B cell (primary cell): ENCODE data around the gene STK17A. TPM values are rescaled to one million over a fixed set of nuclear protein-coding genes. Genes with fewer than 3 reads are reported as not detected.
"Not testable (repeated sequence)": the region's sequence is repeated elsewhere in the genome, so short reads cannot be mapped to it uniquely, and the experiment has no call there.

Experiments used
- ATAC-seq: fragments of 200-7000 bp; cut with Tn5 transposase; one replicate; pipeline ENCODE4 v1.10.0; 2021; ENCODE audit warnings: low read depth, mild to moderate bottlenecking, moderate number of reproducible peaks, moderate library complexity
- CTCF ChIA-PET: fragments of 350-600 bp; sonication (Branson Sonifier 250); formaldehyde crosslinking; loops from one replicate; lab custom pipeline; 2021; ENCODE audit warnings: antibody characterized with exemption, inconsistent platforms; lab: Charles Lee
- POLR2A ChIA-PET: fragments of 350-600 bp; sonication (Branson Sonifier 250); formaldehyde crosslinking; loops from one replicate; lab custom pipeline; 2021; ENCODE audit warnings: antibody characterized with exemption; lab: Charles Lee
- DNase-seq: peaks from one replicate; pipeline ENCODE4 v3.0.0; 2013
- H2AFZ ChIP-seq: 2 replicates; pipeline ENCODE4 v1.6.1; 2012; ENCODE audit warnings: mild to moderate bottlenecking, low read depth, low read length; ENCODE audit not compliant: insufficient read depth, poor library complexity, severe bottlenecking
- H3K27ac ChIP-seq, 2 donors: 1 replicate in 1 of 2; 2 replicates in 1 of 2; pipeline ENCODE4 v1.5.1; 2012 to 2013; ENCODE audit warnings: low read length in 2 of 2, mild to moderate bottlenecking in 2 of 2, moderate library complexity in 1 of 2
- H3K27me3 ChIP-seq, 4 experiments: fragments of 200-600 bp in 1 of 4; sonication (generic) in 1 of 4; replicated peaks in 1 of 4; 1 replicate in 2 of 4; 2 replicates in 2 of 4; pipeline versions ENCODE4 v1.6.1 to v1.7.0; 2013 to 2016; ENCODE audit warnings: low read length in 3 of 4, mild to moderate bottlenecking in 2 of 4, mixed read lengths in 1 of 4, moderate library complexity in 1 of 4; ENCODE audit not compliant: insufficient read depth in 4 of 4, control insufficient read depth in 3 of 4; ENCODE audit errors: control extremely low read depth in 1 of 4
- H3K36me3 ChIP-seq, 2 experiments: replicated peaks in 1 of 2; 1 replicate in 1 of 2; 2 replicates in 1 of 2; pipeline versions ENCODE4 v1.6.1 to v1.7.1; 2013; ENCODE audit warnings: low read length in 1 of 2; ENCODE audit not compliant: insufficient read depth in 2 of 2, control insufficient read depth in 1 of 2; ENCODE audit errors: control extremely low read depth in 1 of 2, extremely low read depth in 1 of 2
- H3K4me1 ChIP-seq, 2 donors: fragments of 200-600 bp in 1 of 2; sonication (generic) in 1 of 2; 1 replicate in 1 of 2; 2 replicates in 1 of 2; pipeline versions ENCODE4 v1.5.1 to v1.6.1; 2013 to 2017; ENCODE audit warnings: low read length in 2 of 2; ENCODE audit not compliant: control insufficient read depth in 2 of 2, insufficient read depth in 2 of 2
- H3K4me2 ChIP-seq: replicated peaks from 2 replicates; pipeline ENCODE3; 2012; ENCODE audit warnings: mild to moderate bottlenecking, low read depth, low read length; ENCODE audit not compliant: poor library complexity, severe bottlenecking
- H3K4me3 ChIP-seq, 5 experiments: fragments of 200-600 bp in 1 of 5; sonication (generic) in 1 of 5; 1 replicate in 3 of 5; 2 replicates in 2 of 5; pipeline versions ENCODE4 v1.5.1 to v1.7.0; 2011 to 2016; ENCODE audit warnings: low read length in 4 of 5, mild to moderate bottlenecking in 4 of 5, low read depth in 2 of 5, control low read depth in 1 of 5, moderate library complexity in 1 of 5; ENCODE audit not compliant: insufficient read depth in 1 of 5; ENCODE audit errors: control extremely low read depth in 1 of 5, extremely low read depth in 1 of 5
- H3K79me2 ChIP-seq: fragments of 200-600 bp; sonication (generic); one replicate; pipeline ENCODE4 v1.6.0; 2016; ENCODE audit warnings: low read length; ENCODE audit not compliant: control insufficient read depth, insufficient read depth
- H3K9ac ChIP-seq: fragments of 200-600 bp; sonication (generic); 2 replicates; pipeline ENCODE4 v1.6.1; 2017; ENCODE audit warnings: mild to moderate bottlenecking, low read length, moderate library complexity
- H3K9me3 ChIP-seq, 3 donors: one replicate each; pipeline versions ENCODE4 v1.6.1 to v1.7.1; 2013; ENCODE audit warnings: low read length in 2 of 3; ENCODE audit not compliant: control insufficient read depth in 2 of 3, insufficient read depth in 1 of 3; ENCODE audit errors: control extremely low read depth in 1 of 3
- H4K20me1 ChIP-seq: 2 replicates; pipeline ENCODE4 v1.6.0; 2012; ENCODE audit warnings: mild to moderate bottlenecking, low read length; ENCODE audit not compliant: insufficient read depth, control insufficient read depth, poor library complexity, severe bottlenecking
- H3K27ac Mint-ChIP-seq: one replicate; pipeline ENCODE4 v1.8.0; 2021; ENCODE audit warnings: mixed read lengths
- H3K27me3 Mint-ChIP-seq: one replicate; pipeline ENCODE4 v1.8.0; 2021; ENCODE audit warnings: mixed read lengths
- H3K4me1 Mint-ChIP-seq: one replicate; pipeline ENCODE4 v1.8.0; 2021; ENCODE audit warnings: mixed read lengths
- H3K4me3 Mint-ChIP-seq: one replicate; pipeline ENCODE4 v1.8.0; 2021; ENCODE audit warnings: mixed read lengths
- H3K9me3 Mint-ChIP-seq: one replicate; pipeline ENCODE4 v1.8.0; 2022; ENCODE audit warnings: mixed read lengths; ENCODE audit not compliant: insufficient read depth
- CTCF ChIP-seq: fragments of 200-600 bp; IDR thresholded peaks from one replicate; pipeline ENCODE4 v1.8.0; 2022; ENCODE audit warnings: antibody characterized with exemption, mild to moderate bottlenecking
- EZH2 ChIP-seq: IDR thresholded peaks from 2 replicates; pipeline ENCODE4 v1.6.1; 2012; ENCODE audit warnings: borderline replicate concordance, low read depth, mild to moderate bottlenecking, moderate library complexity, low read length; ENCODE audit not compliant: insufficient read depth, poor library complexity, severe bottlenecking
- WGBS: methylation state at CpG from one replicate; pipeline ENCODE4 v1.1.5; 2013; ENCODE audit warnings: missing lambda C conversion rate; ENCODE audit not compliant: insufficient coverage; 5-methylcytosine and 5-hydroxymethylcytosine counted together
- intact Hi-C: fragments of 100-400 bp; cut with micrococcal nuclease; formaldehyde crosslinking; loops from one replicate; pipeline ENCODE4 v1.10.0; 2022
- polyA plus RNA-seq: library from polyadenylated mRNA; depleted of rRNA; stranded (reverse); fragments of >200 nt; gene quantifications from 2 replicates; pipeline ENCODE4 v1.2.3, GENCODE V29; 2012
- total RNA-seq, 2 donors: library from RNA; stranded (reverse); fragments of 120-200 nt in 1 of 2; gene quantifications; 1 replicate in 1 of 2; 2 replicates in 1 of 2; pipeline versions ENCODE4 v1.2.3 to v1.2.4, GENCODE V29; 2013 to 2022

Gene STK17A
- total and polyA plus RNA-seq, 2 donors (not counting 1 experiment from before 2014, with no cell fraction given): 72.8 to 111 TPM

GRCh38 chr7:43572516-43573049 lies 10.3 kb upstream of the STK17A start:
- Mint-ChIP-seq H3K27me3 (no peaks in the 10 kb centered on the region), H3K4me3 (no peak overlapping the region), H3K9me3 (no peaks in the 10 kb centered on the region), H3K4me1 (no peaks in the 10 kb centered on the region), H3K27ac (no peak overlapping the region)
- H2AFZ ChIP-seq: no peak overlapping the region
- H3K4me1 ChIP-seq: no peaks in the 10 kb centered on the region
- H3K27ac ChIP-seq: no peak overlapping the region
- H3K9ac ChIP-seq: no peak overlapping the region
- no peaks in the 10 kb centered on the region for H4K20me1 ChIP-seq
- no peaks in the 10 kb centered on the region for H3K9me3 ChIP-seq
- DNase-seq (peak; percentile 5), ATAC-seq (no peak)
- no peaks in the 10 kb centered on the region for H3K36me3 ChIP-seq
- 0% methylated on average over 1 of the region's 1 CpG for WGBS
- POLR2A ChIA-PET: interaction anchor here (0.6 kb wide), 1 partner anchor 503 kb away, joined by 6 read pairs; no protein-coding TSS in a partner anchor
- TF ChIP-seq EZH2: no peak
- TF ChIP-seq CTCF: no peak
- CTCF ChIA-PET: interaction anchor here (1.0 to 4.1 kb wide), 4 partner anchors 10 to 311 kb away, joined by 3 to 21 read pairs (median 8); partner anchors contain the start of gene STK17A
- H3K27me3 ChIP-seq: no peaks in the 10 kb centered on the region
- no peak overlapping the region for H3K4me2 ChIP-seq
- no peak overlapping the region for H3K4me3 ChIP-seq
- intact Hi-C loops: no loop called here
- no peaks in the 10 kb centered on the region for H3K79me2 ChIP-seq

- H3K9me3 Mint-ChIP-seq, H3K27me3 Mint-ChIP-seq, H3K36me3 ChIP-seq, H3K4me2 ChIP-seq, H3K9ac ChIP-seq, H3K9me3 ChIP-seq, DNase-seq, H2AFZ ChIP-seq, H3K27ac ChIP-seq, H3K4me1 ChIP-seq, H3K4me1 Mint-ChIP-seq, H3K27ac Mint-ChIP-seq, H3K4me3 ChIP-seq, H3K27me3 ChIP-seq, H3K79me2 ChIP-seq, intact Hi-C loops, ATAC-seq, H4K20me1 ChIP-seq, H3K4me3 Mint-ChIP-seq: not testable (repeated sequence)
- CTCF ChIA-PET: interaction anchor here (1.1 to 4.1 kb wide), 4 partner anchors 9 to 312 kb away, joined by 3 to 21 read pairs (median 9); partner anchors contain the start of gene STK17A
- 83% methylated on average over 1 of the region's 2 CpGs for WGBS
- POLR2A ChIA-PET: interaction anchor here (0.6 kb wide), 1 partner anchor 13 kb away, joined by 5 read pairs; no protein-coding TSS in a partner anchor
Observed at GRCh38 chr7:43573832-43574231, 9.1 kb upstream of the STK17A start.
